DND-41 (cell line): Measurements from ENCODE around the gene TTC17.

Experiments used
- ATAC-seq: fragments of 200-7000 bp; cut with Tn5 transposase; 3 replicates; pipeline ENCODE4 v1.9.1; 2021; ENCODE audit warnings: low read depth; ENCODE audit not compliant: insufficient read depth
- DNase-seq: peaks from one replicate; pipeline ENCODE4 v3.0.0-alpha.2; 2020
- H2AFZ ChIP-seq: 2 replicates; pipeline ENCODE4 v1.6.0; 2012; ENCODE audit warnings: low read depth, low read length
- H3K27ac ChIP-seq: 2 replicates; pipeline ENCODE4 v1.5.1; 2012; ENCODE audit warnings: low read length, inconsistent platforms
- H3K27me3 ChIP-seq: fragments of 200-600 bp; sonication (generic); 2 replicates; pipeline ENCODE4 v1.6.0; 2012; ENCODE audit warnings: low read length, mild to moderate bottlenecking, inconsistent platforms; ENCODE audit not compliant: insufficient read depth, poor library complexity
- H3K36me3 ChIP-seq: 2 replicates; pipeline ENCODE4 v1.5.1; 2012; ENCODE audit warnings: low read length, inconsistent platforms; ENCODE audit not compliant: insufficient read depth
- H3K4me1 ChIP-seq: 2 replicates; pipeline ENCODE4 v1.5.1; 2012; ENCODE audit warnings: mild to moderate bottlenecking, low read length; ENCODE audit not compliant: insufficient read depth
- H3K4me2 ChIP-seq: 2 replicates; pipeline ENCODE4 v1.6.0; 2012; ENCODE audit warnings: mild to moderate bottlenecking, moderate library complexity, low read length, inconsistent platforms; ENCODE audit not compliant: insufficient read depth
- H3K4me3 ChIP-seq, 2 experiments: fragments of 200-600 bp in 1 of 2; shearing (Covaris generic) in 1 of 2; 2 replicates each; pipeline ENCODE4 v1.5.1; 2012 to 2016; ENCODE audit warnings: inconsistent platforms in 2 of 2, low read length in 2 of 2, mild to moderate bottlenecking in 2 of 2, low read depth in 1 of 2, moderate library complexity in 1 of 2
- H3K79me2 ChIP-seq: 2 replicates; pipeline ENCODE4 v1.6.0; 2012; ENCODE audit warnings: low read length, inconsistent platforms; ENCODE audit not compliant: insufficient read depth
- H3K9ac ChIP-seq: 2 replicates; pipeline ENCODE4 v1.6.0; 2012; ENCODE audit warnings: low read depth, mild to moderate bottlenecking, inconsistent platforms, low read length, moderate library complexity
- H3K9me3 ChIP-seq: 2 replicates; pipeline ENCODE4 v1.5.1; 2012; ENCODE audit warnings: low read length, moderate library complexity, mild to moderate bottlenecking, inconsistent platforms; ENCODE audit not compliant: insufficient read depth, severe bottlenecking
- H4K20me1 ChIP-seq: 2 replicates; pipeline ENCODE4 v1.6.0; 2012; ENCODE audit warnings: low read length; ENCODE audit not compliant: insufficient read depth
- EZH2 ChIP-seq: IDR thresholded peaks from 3 replicates; pipeline ENCODE4 v1.6.1; 2012; ENCODE audit warnings: borderline replicate concordance, low read depth, mild to moderate bottlenecking, moderate library complexity, low read length, inconsistent platforms; ENCODE audit not compliant: severe bottlenecking
- TF ChIP-seq, protein P1 (sequence below): IDR thresholded peaks from 2 replicates; pipeline ENCODE4 v1.5.1; 2012; ENCODE audit warnings: borderline replicate concordance, low read length, moderate library complexity, mild to moderate bottlenecking; ENCODE audit not compliant: poor library complexity, severe bottlenecking; ENCODE audit errors: extremely low read depth

TTC17 gene

GRCh38 chr11:43367382-43368178, 8.9 kb downstream of the TTC17 start:
- Histone ChIP-seq H3K4me1 (peaks cover 21% of the 10 kb centered on the region; the same call in 1 of the 2 replicates), H3K36me3 (peaks cover 29% of the 10 kb centered on the region), H3K4me2 (no peak overlapping the region), H3K27ac (no peak overlapping the region), H3K79me2 (peaks cover 99% of the 10 kb centered on the region), H3K9me3 (no peaks in the 10 kb centered on the region), H4K20me1 (peaks cover 68% of the 10 kb centered on the region), H2AFZ (no peak overlapping the region), H3K4me3 (no peak overlapping the region), H3K27me3 (no peaks in the 10 kb centered on the region), H3K9ac (no peak overlapping the region)
- ATAC-seq (no peak), DNase-seq (no peak)
- no peak for TF ChIP-seq EZH2
- TF ChIP-seq, protein P1, sequence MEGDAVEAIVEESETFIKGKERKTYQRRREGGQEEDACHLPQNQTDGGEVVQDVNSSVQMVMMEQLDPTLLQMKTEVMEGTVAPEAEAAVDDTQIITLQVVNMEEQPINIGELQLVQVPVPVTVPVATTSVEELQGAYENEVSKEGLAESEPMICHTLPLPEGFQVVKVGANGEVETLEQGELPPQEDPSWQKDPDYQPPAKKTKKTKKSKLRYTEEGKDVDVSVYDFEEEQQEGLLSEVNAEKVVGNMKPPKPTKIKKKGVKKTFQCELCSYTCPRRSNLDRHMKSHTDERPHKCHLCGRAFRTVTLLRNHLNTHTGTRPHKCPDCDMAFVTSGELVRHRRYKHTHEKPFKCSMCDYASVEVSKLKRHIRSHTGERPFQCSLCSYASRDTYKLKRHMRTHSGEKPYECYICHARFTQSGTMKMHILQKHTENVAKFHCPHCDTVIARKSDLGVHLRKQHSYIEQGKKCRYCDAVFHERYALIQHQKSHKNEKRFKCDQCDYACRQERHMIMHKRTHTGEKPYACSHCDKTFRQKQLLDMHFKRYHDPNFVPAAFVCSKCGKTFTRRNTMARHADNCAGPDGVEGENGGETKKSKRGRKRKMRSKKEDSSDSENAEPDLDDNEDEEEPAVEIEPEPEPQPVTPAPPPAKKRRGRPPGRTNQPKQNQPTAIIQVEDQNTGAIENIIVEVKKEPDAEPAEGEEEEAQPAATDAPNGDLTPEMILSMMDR, result no peak

DNA sequence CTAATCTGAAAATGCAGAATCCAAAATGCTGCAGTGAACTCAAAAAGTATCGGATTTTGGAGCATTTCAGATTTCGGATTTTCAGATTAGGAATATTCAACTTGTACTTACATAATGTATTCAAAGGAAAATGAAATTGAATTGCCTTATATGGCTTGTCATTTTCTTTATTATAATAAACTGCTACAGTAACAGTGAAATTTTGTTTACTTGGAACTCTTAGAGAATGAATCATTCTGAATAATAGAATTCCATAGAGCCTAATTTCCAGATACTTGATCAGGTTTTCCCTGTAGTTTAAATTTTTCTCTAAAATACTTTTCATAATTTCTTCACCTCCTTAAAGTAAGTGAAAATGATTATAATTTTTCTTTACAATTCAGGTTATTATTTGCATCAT, 17.3 kb downstream of the TTC17 start:
- H2AFZ ChIP-seq, result no peak overlapping the region
- peaks cover 29% of the 10 kb centered on the region; the same call in 1 of the 2 replicates for H4K20me1 ChIP-seq
- H3K9me3 ChIP-seq, result no peaks in the 10 kb centered on the region
- no peak for ATAC-seq
- TF ChIP-seq EZH2, result no peak
- TF ChIP-seq, protein P1, result no peak
- no peak overlapping the region for H3K4me2 ChIP-seq
- H3K9ac ChIP-seq, result no peak overlapping the region
- H3K36me3 ChIP-seq, result peaks cover 26% of the 10 kb centered on the region
- H3K27me3 ChIP-seq, result no peaks in the 10 kb centered on the region
- DNase-seq, result no peak
- H3K27ac ChIP-seq, result no peak overlapping the region
- H3K4me1 ChIP-seq, result peaks cover 11% of the 10 kb centered on the region; the same call in 1 of the 2 replicates
- no peak overlapping the region for H3K4me3 ChIP-seq
- H3K79me2 ChIP-seq, result peaks cover 78% of the 10 kb centered on the region

DNA sequence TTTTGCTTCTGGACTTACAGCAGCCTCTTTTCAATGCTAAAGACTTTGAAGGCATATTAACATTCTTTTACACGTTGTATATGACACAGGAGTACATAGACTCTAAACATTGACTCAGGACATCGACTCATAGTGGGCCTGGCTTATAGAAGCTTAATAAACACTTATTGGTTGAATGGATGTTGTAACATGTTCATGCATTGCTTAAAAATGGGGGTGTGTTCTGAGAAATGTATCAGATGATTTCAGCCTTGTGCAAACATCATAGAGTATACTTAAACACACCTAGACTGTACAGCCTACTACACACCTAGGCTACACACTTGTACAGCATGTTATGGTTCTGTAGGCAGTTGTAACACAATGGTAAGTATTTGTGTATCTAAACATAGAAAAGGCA, 17.9 kb downstream of the TTC17 start:
- peaks cover 6% of the 10 kb centered on the region; the same call in 1 of the 2 replicates for H3K4me1 ChIP-seq
- no peak overlapping the region for H2AFZ ChIP-seq
- H3K9me3 ChIP-seq, result no peaks in the 10 kb centered on the region
- no peak for TF ChIP-seq EZH2
- TF ChIP-seq, protein P1, result no peak
- no peak overlapping the region for H3K27ac ChIP-seq
- peaks cover 73% of the 10 kb centered on the region for H3K79me2 ChIP-seq
- H3K9ac ChIP-seq, result no peak overlapping the region
- no peak for ATAC-seq
- H3K27me3 ChIP-seq, result no peaks in the 10 kb centered on the region
- peaks cover 24% of the 10 kb centered on the region; the same call in 1 of the 2 replicates for H4K20me1 ChIP-seq
- H3K36me3 ChIP-seq, result peaks cover 30% of the 10 kb centered on the region
- no peak for DNase-seq
- no peak overlapping the region for H3K4me3 ChIP-seq
- no peak overlapping the region for H3K4me2 ChIP-seq
